ENCODE results near the gene NECAB3.

DNA sequence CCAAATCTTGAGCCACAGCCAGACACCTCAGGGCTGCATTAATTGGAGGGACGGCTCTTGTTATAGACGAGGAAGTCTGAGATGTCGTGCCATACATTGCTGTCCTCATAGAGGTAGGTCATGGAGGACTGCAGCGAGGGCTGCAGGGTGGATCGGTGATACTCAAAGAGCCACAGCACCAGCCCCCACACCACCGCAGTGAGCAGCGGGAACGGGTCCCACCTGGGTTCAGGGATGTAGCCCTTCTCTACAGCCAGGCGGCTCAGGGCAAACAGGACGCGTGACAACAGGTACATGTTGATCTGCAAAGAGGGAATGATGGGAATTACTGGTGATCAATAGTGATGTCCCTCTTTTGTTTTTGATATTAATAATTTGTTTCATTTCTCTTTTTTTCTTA lies 33.4 kb upstream of the NECAB3 start:
- no peak for TF ChIP-seq CTCF (IDR thresholded peaks at IDR 0.05; ENCODE audit: low read length)
- no peak for TF ChIP-seq EZH2 (IDR thresholded peaks at IDR 0.05; ENCODE audit: borderline replicate concordance, low read length)
